Epithelial cell of esophagus (primary cell): ENCODE measurements around the gene ABHD10.
"Not testable (repeated sequence)": the region's sequence is repeated elsewhere in the genome, so short reads cannot be mapped to it uniquely, and the experiment has no call there.

Source experiments
- DNase-seq: peaks from one replicate; pipeline ENCODE4 v3.0.0; 2010; ENCODE audit warnings: low read depth
- H3K4me3 ChIP-seq: 2 replicates; pipeline ENCODE4 v1.5.1; 2011; ENCODE audit warnings: mild to moderate bottlenecking, low read length, control low read depth
- CTCF ChIP-seq: IDR thresholded peaks from 2 replicates; pipeline ENCODE4 v1.5.1; 2011; ENCODE audit warnings: low read depth, mild to moderate bottlenecking, low read length, control low read depth, inconsistent platforms; ENCODE audit not compliant: insufficient read depth; ENCODE audit errors: missing control alignments

ABHD10 gene

GRCh38 chr3:112020674-112021085, 41.9 kb downstream of the ABHD10 start:
- H3K4me3 ChIP-seq = no peak overlapping the region
- DNase-seq = no peak
- no peak for TF ChIP-seq CTCF

GRCh38 chr3:112027142-112027541, 48.3 kb downstream of the ABHD10 start:
- no peak overlapping the region for H3K4me3 ChIP-seq
- no peak for DNase-seq
- TF ChIP-seq CTCF = no peak

DNA sequence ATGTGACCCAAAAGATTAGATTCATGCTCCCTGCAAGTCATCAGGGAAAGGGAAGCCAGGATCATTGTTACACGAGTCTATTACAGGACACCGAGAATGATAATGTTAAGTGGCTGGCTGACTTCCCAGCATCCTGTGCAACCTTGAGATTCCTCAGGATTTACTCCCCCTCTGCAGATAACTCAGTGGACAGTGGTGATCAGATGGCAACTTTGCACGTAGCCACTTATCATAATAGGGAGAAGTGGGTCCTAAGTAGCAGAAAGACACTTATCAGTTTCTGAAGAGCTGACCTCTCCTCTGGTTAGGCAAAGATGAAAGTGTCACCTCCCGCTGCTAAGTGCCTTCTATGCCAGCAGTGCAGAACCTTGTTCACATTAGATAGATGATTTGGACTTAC, 49.0 kb downstream of the ABHD10 start:
- TF ChIP-seq CTCF = no peak
- no peak for DNase-seq
- H3K4me3 ChIP-seq = no peak overlapping the region

GRCh38 chr3:112030901-112031300, 52.1 kb downstream of the ABHD10 start:
- no peak for TF ChIP-seq CTCF
- DNase-seq = no peak
- H3K4me3 ChIP-seq = no peak overlapping the region

GRCh38 chr3:112032098-112032731, 53.4 kb downstream of the ABHD10 start:
- no peak for DNase-seq
- no peak for TF ChIP-seq CTCF
- no peak overlapping the region for H3K4me3 ChIP-seq

GRCh38 chr3:112034436-112034835, 55.6 kb downstream of the ABHD10 start, which contains the start of gene TMPRSS7:
TSS of gene TMPRSS7 (plus strand) at chr3:112034736. CDS start at chr3:112034846, 110 bp downstream.
- H3K4me3 ChIP-seq = no peak within 1 kb of the TSS
- DNase-seq = no peak
- no peak for TF ChIP-seq CTCF

- DNase-seq = no peak
- H3K4me3 ChIP-seq = no peak overlapping the region
- TF ChIP-seq CTCF = no peak
Measured at GRCh38 chr3:112035241-112035640, 56.4 kb downstream of the ABHD10 start.

GRCh38 chr3:112037194-112037593, 58.4 kb downstream of the ABHD10 start:
- not testable (repeated sequence) for H3K4me3 ChIP-seq, DNase-seq
